Type B pancreatic cell (in vitro differentiated cells): ENCODE data around the gene RAD50. TPM values are rescaled to one million over a fixed set of nuclear protein-coding genes. Genes with fewer than 3 reads are reported as not detected.

ENCODE experiments used
- DNase-seq: peaks from one replicate; pipeline ENCODE4 v3.0.0; 2021; ENCODE audit warnings: mixed read lengths; ENCODE audit not compliant: unreplicated experiment; ENCODE audit errors: extremely low spot score
- H3K27ac Mint-ChIP-seq: 2 replicates; pipeline ENCODE4 v1.8.0; 2021; ENCODE audit warnings: mild to moderate bottlenecking, mixed read lengths
- H3K27me3 Mint-ChIP-seq: 2 replicates; pipeline ENCODE4 v1.8.0; 2021; ENCODE audit warnings: mixed read lengths
- H3K36me3 Mint-ChIP-seq: 2 replicates; pipeline ENCODE4 v1.8.0; 2021; ENCODE audit warnings: mixed read lengths
- H3K4me1 Mint-ChIP-seq: one replicate; pipeline ENCODE4 v1.8.0; 2021; ENCODE audit warnings: mixed read lengths; ENCODE audit not compliant: unreplicated experiment
- H3K4me3 Mint-ChIP-seq: 2 replicates; pipeline ENCODE4 v1.8.0; 2021; ENCODE audit warnings: mild to moderate bottlenecking, mixed read lengths
- H3K9me3 Mint-ChIP-seq: 2 replicates; pipeline ENCODE4 v1.8.0; 2021; ENCODE audit warnings: mixed read lengths
- CTCF ChIP-seq: fragments of 200-600 bp; sonication (generic); conservative IDR thresholded peaks from 2 replicates; pipeline ENCODE4 v1.5.0; 2021; ENCODE audit warnings: antibody characterized with exemption, mild to moderate bottlenecking
- total RNA-seq: library from RNA; stranded (reverse); gene quantifications from 2 replicates; pipeline ENCODE4 v1.2.1, GENCODE V29; 2021; ENCODE audit warnings: low replicate concordance

Gene RAD50
- total RNA-seq, 1 donor from 2014 or later, result 41.3 TPM

DNA sequence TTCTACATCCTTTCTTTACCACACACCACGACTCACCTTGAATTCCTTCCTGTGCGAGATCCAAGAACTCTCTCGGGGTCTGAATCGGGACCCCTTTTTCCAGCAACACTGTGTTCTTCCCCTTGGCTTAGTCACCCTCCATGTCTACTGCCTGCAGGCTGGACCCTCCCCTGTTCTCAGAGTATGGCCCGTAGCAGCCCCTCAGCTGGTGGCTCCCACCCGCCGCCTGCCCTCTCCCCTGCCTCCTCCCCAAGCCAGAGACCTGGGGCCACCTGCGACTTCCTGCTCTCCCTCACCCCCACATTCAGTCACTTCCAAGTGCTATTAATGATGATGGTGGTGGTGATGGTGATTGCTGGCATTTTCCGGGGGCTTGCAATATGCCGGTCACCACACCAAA, 110.5 kb downstream of the RAD50 start:
- Mint-ChIP-seq H3K9me3 (peaks cover 4% of the 10 kb centered on the region), H3K36me3 (no peaks in the 10 kb centered on the region), H3K27me3 (peaks cover 9% of the 10 kb centered on the region), H3K4me3 (no peak overlapping the region), H3K27ac (no peak overlapping the region), H3K4me1 (peaks cover 10% of the 10 kb centered on the region)
- DNase-seq, result no peak
- no peak for TF ChIP-seq CTCF

DNA sequence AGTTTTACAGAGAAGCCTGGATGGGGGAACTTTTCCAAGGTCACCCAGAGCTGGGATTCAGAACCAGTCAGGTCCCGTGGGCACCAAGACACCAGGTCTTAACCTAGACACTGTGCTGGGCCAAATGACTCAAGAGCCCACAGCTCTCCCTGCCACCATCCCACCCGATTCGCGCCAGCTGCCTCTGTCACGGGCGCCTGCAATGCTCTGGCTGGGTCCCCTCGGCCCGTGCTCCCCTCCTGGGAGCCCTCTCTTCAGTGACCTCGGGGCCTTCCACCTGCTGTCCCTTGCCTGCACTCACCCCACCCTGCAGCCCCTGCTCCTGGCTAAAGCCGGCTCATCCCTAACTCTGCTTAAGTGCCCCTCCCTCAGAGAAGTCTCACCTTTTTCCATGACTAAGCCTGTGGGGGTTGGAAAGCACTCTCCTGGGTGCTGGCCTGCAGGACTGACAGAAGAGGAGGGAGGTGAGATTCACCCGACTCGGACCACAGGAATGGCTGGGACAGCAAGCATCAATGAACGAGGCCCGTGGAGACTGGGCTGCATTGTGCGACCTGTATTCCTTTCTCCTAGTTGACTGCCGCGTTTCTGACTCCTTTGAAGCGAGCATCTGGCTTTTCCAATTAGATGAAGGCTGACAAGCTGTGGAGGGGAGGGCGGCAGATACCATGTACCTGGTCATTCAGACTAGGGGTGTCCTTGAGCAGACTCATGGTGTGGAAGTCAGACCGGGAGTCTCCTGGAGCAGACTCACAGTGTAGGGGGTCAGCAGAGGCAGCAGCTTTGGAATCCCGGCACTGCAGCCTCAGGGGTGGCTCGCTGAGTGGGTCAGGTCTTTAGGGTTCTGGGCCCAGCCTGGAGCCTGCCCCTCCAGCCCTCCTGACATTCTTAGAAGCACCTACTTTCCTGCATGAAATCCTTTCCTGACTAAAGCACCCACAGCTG, 111.3 kb downstream of the RAD50 start:
- Mint-ChIP-seq H3K27me3 (peaks cover 9% of the 10 kb centered on the region), H3K4me1 (peaks cover 10% of the 10 kb centered on the region), H3K36me3 (no peaks in the 10 kb centered on the region), H3K9me3 (peaks cover 4% of the 10 kb centered on the region), H3K4me3 (no peak overlapping the region), H3K27ac (no peak overlapping the region)
- TF ChIP-seq CTCF, result no peak
- DNase-seq, result no peak

GRCh38 chr5:132668706-132669454, 112.1 kb downstream of the RAD50 start:
- H3K9me3 Mint-ChIP-seq, result peaks cover 4% of the 10 kb centered on the region
- peaks cover 8% of the 10 kb centered on the region for H3K4me1 Mint-ChIP-seq
- no peak for TF ChIP-seq CTCF
- no peaks in the 10 kb centered on the region for H3K36me3 Mint-ChIP-seq
- H3K27me3 Mint-ChIP-seq, result peaks cover 9% of the 10 kb centered on the region
- no peak for DNase-seq
- H3K27ac Mint-ChIP-seq, result no peak overlapping the region
- no peak overlapping the region for H3K4me3 Mint-ChIP-seq

DNA sequence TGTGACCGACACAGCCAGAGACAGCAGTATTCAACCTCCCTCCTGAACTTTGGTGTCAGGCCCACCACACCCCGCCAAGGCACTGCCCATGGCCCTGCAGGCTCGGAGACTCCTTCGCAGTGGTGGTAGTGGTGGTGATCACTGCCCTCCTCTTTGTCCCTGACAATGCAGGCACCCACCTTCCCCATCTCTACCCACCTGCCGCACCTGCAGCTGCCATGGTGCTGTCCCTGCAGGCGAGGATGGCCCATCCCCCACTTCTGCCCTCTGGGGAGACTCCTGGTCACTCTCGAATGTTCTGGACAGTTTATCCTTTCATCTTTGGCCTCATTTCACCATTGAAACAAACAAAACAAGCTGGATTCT, 112.7 kb downstream of the RAD50 start:
- Mint-ChIP-seq H3K4me3 (no peak overlapping the region), H3K4me1 (peaks cover 4% of the 10 kb centered on the region), H3K9me3 (peaks cover 4% of the 10 kb centered on the region), H3K27me3 (peaks cover 9% of the 10 kb centered on the region), H3K27ac (no peak overlapping the region), H3K36me3 (no peaks in the 10 kb centered on the region)
- no peak for DNase-seq
- no peak for TF ChIP-seq CTCF

DNA sequence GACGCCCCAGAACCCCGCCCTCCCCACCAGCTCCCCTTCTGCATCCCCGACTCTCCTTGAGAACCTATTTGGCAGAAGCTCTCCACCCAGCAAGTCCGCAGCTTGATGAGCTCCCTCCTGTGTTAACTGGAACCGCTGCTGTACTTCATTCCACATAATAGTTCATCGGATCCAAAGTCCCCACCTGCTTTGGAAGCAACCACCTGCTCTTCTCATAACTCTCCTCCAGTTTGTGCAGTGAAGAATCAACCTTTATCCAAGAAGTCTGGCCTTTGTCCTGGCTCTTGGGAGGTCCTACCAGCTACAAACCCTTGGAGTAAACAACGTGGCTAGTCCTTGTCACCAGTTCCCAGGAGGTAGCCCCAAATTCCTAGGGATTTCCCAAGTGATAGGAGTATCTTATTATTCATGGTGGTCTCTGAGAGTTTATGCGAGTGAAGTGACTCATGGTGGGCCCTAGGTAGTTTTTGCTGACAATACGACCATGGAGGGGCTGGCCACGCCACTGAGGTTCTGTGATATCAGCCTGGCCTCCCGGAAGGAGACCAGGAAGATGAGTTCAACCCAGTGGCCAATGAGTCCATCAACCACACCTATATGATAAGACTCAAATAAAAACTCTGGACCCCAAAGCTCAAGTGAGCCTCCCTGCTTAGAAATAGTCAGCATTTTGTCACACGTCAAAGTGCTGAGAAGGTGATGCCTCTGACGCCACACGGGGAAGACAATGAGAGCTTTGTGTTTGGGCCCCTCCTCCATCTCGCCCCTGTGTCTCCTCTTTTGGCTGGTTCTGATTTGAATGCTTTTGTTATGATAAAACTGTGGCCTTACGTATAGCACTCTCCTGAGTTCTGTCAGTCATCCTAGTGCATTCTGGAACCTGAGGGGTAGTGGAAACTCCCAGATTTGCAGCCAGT, 113.4 kb downstream of the RAD50 start:
- TF ChIP-seq CTCF, result no peak
- H3K27me3 Mint-ChIP-seq, result peaks cover 9% of the 10 kb centered on the region
- peaks cover 4% of the 10 kb centered on the region for H3K9me3 Mint-ChIP-seq
- peak; percentile 24 for DNase-seq
- H3K36me3 Mint-ChIP-seq, result no peaks in the 10 kb centered on the region
- H3K4me3 Mint-ChIP-seq, result no peak overlapping the region
- H3K4me1 Mint-ChIP-seq, result peaks cover 4% of the 10 kb centered on the region
- H3K27ac Mint-ChIP-seq, result no peak overlapping the region
